Left ventricle myocardium superior (tissue), 1 donor: Measurements from ENCODE around the gene P3H2. TPM values are rescaled to one million over a fixed set of nuclear protein-coding genes. Genes with fewer than 3 reads are reported as not detected.
A peak's percentile ranks its signal among the peaks of the same experiment; 100 is the strongest.

Source experiments
- ATAC-seq: fragments of 200-7000 bp; cut with Tn5 transposase; one replicate; pipeline ENCODE4 v1.9.1; 2020; ENCODE audit warnings: mild to moderate bottlenecking, moderate library complexity
- DNase-seq: peaks from one replicate; pipeline ENCODE4 v3.0.0-alpha.2; 2020
- intact Hi-C: fragments of 100-400 bp; cut with micrococcal nuclease; formaldehyde crosslinking; loops from one replicate; pipeline ENCODE4 v1.11.0; 2022
- total RNA-seq: library from RNA; stranded (reverse); fragmentation: NEBNext Ultra II Directional; extraction: Animal tissue kit (Norgen Biotek cat#: 25700); gene quantifications from one replicate; pipeline ENCODE4 v1.2.1, GENCODE V29; 2021
- donor health status: DM: no; HTN: yes; CAD: no; lungs with severe emphysema.

Gene P3H2
- total RNA-seq, 1 donor from 2014 or later: 1.2 TPM

GRCh38 chr3:190004656-190005055, 116.0 kb downstream of the P3H2 start:
- intact Hi-C loops: no loop called here
- ATAC-seq: no peak
- DNase-seq: no peak

- no peak for ATAC-seq
- DNase-seq: no peak
- intact Hi-C loops: no loop called here
Measured at GRCh38 chr3:190003681-190004123, 117.0 kb downstream of the P3H2 start.

GRCh38 chr3:190003068-190003467, 117.6 kb downstream of the P3H2 start:
- no peak for ATAC-seq
- DNase-seq: no peak
- intact Hi-C loops: no loop called here

- intact Hi-C loops: no loop called here
- ATAC-seq (no peak), DNase-seq (no peak)
Measured at GRCh38 chr3:190001426-190001825, 119.3 kb downstream of the P3H2 start.

- ATAC-seq (no peak), DNase-seq (no peak)
- intact Hi-C loops: no loop called here
Measured at GRCh38 chr3:190000861-190001196, 119.9 kb downstream of the P3H2 start.

- DNase-seq (no peak), ATAC-seq (no peak)
- intact Hi-C loops: no loop called here
Measured at GRCh38 chr3:190000187-190000860, 120.4 kb downstream of the P3H2 start.

- no peak for DNase-seq
- intact Hi-C loops: no loop called here
- no peak for ATAC-seq
Measured at GRCh38 chr3:189999718-190000117, 121.0 kb downstream of the P3H2 start.

- DNase-seq (no peak), ATAC-seq (no peak)
- intact Hi-C loops: no loop called here
Measured at GRCh38 chr3:189995129-189995528, 125.6 kb downstream of the P3H2 start.

GRCh38 chr3:189990826-189991225, 129.9 kb downstream of the P3H2 start:
- ATAC-seq (no peak), DNase-seq (no peak)
- intact Hi-C loops: no loop called here

GRCh38 chr3:189988854-189989253, 131.8 kb downstream of the P3H2 start:
- no peak for ATAC-seq

GRCh38 chr3:189988322-189988721, 132.4 kb downstream of the P3H2 start:
- ATAC-seq: no peak
- no peak for DNase-seq
- intact Hi-C loops: no loop called here

More at GRCh38 chr3:189988854-189989253, 131.8 kb downstream of the P3H2 start:
- intact Hi-C loops: no loop called here
- DNase-seq: no peak

GRCh38 chr3:189985948-189986347, 134.7 kb downstream of the P3H2 start:
- intact Hi-C loops: no loop called here
- DNase-seq (no peak), ATAC-seq (no peak)

- no peak for ATAC-seq
- DNase-seq: no peak
- intact Hi-C loops: no loop called here
Measured at GRCh38 chr3:189983612-189984011, 137.1 kb downstream of the P3H2 start.

- no peak for DNase-seq
- ATAC-seq: peak; percentile 33
- intact Hi-C loops: no loop called here
Measured at GRCh38 chr3:189982321-189982945, 138.3 kb downstream of the P3H2 start.

- DNase-seq: no peak
- intact Hi-C loops: no loop called here
- ATAC-seq: peak; percentile 84
Measured at GRCh38 chr3:189981668-189982067, 139.0 kb downstream of the P3H2 start.

- DNase-seq (no peak), ATAC-seq (no peak)
- intact Hi-C loops: no loop called here
Measured at GRCh38 chr3:189978753-189979152, 141.9 kb downstream of the P3H2 start.

GRCh38 chr3:189977174-189977573, 143.5 kb downstream of the P3H2 start:
- ATAC-seq: no peak
- intact Hi-C loops: no loop called here

GRCh38 chr3:189975391-189975990, 145.2 kb downstream of the P3H2 start:
- peak; percentile 50 for ATAC-seq
- peak; percentile 20 for DNase-seq
- intact Hi-C loops: no loop called here

More at GRCh38 chr3:189977174-189977573, 143.5 kb downstream of the P3H2 start:
- DNase-seq: no peak

GRCh38 chr3:189974359-189974758, 146.3 kb downstream of the P3H2 start:
- intact Hi-C loops: no loop called here
- ATAC-seq (no peak), DNase-seq (no peak)

- ATAC-seq: no peak
Measured at GRCh38 chr3:189967254-189967865, 153.3 kb downstream of the P3H2 start.

More at GRCh38 chr3:189967254-189967865, 153.3 kb downstream of the P3H2 start:
- DNase-seq: no peak
- intact Hi-C loops: loop anchor here (1.0 to 5.0 kb wide), 2 partner anchors 234 to 360 kb away; no protein-coding TSS in a partner anchor
